Bronchus fibroblast of lung (primary cell): ENCODE results near the gene RBM15B. TPM values are rescaled to one million over a fixed set of nuclear protein-coding genes. Genes with fewer than 3 reads are reported as not detected.

Experiments
- total RNA-seq: library from RNA; depleted of rRNA; stranded (reverse); fragments of >200 nt; gene quantifications from 2 replicates; pipeline ENCODE4 v1.2.3, GENCODE V29; 2015

Gene RBM15B
- total RNA-seq: 21.9 and 23.2 TPM in 2 replicates

GRCh38 chr3:51391075-51391565 is at the start of gene RBM15B:
Gene RBM15B, plus strand, starts transcription at chr3:51391285. Its CDS starts 115 bp downstream, at chr3:51391400.

GRCh38 chr3:51384726-51385473 is 6.2 kb upstream of the RBM15B start, which contains the start of gene MANF:
Gene MANF, plus strand, starts transcription at chr3:51385291. Its CDS starts 52 bp downstream, at chr3:51385343.

Other genes with a start within 250 kb of the RBM15B start
- 78.0 and 87.9 TPM in 2 replicates for gene MANF, start 6.0 kb upstream of the RBM15B start, total RNA-seq
- 7.7 and 10.8 TPM in 2 replicates for gene DCAF1, start 108.7 kb downstream of the RBM15B start, total RNA-seq
- 7.4 and 7.6 TPM in 2 replicates for gene RAD54L2, start 147.4 kb downstream of the RBM15B start, total RNA-seq